Gastrocnemius medialis (tissue), 4 donors: Measurements from ENCODE around the gene PDXK.

Source experiments
- POLR2A ChIP-seq, 2 donors: fragments of 450-650 bp; IDR thresholded peaks; one replicate each; pipeline ENCODE4 v1.6.1; 2017; ENCODE audit warnings: antibody characterized with exemption in 2 of 2, mild to moderate bottlenecking in 2 of 2, moderate library complexity in 2 of 2
- TF ChIP-seq, protein P1 (sequence below), 5 experiments: fragments of 450-650 bp in 3 of 5; fragments of 200-600 bp in 2 of 5; sonication (generic) in 2 of 5; IDR thresholded peaks in 4 of 5; conservative IDR thresholded peaks in 1 of 5; 1 replicate in 4 of 5; 2 replicates in 1 of 5; pipeline ENCODE4 v1.5.1; 2016 to 2019; ENCODE audit warnings: antibody characterized with exemption in 5 of 5, mild to moderate bottlenecking in 3 of 5, moderate library complexity in 3 of 5

DNA sequence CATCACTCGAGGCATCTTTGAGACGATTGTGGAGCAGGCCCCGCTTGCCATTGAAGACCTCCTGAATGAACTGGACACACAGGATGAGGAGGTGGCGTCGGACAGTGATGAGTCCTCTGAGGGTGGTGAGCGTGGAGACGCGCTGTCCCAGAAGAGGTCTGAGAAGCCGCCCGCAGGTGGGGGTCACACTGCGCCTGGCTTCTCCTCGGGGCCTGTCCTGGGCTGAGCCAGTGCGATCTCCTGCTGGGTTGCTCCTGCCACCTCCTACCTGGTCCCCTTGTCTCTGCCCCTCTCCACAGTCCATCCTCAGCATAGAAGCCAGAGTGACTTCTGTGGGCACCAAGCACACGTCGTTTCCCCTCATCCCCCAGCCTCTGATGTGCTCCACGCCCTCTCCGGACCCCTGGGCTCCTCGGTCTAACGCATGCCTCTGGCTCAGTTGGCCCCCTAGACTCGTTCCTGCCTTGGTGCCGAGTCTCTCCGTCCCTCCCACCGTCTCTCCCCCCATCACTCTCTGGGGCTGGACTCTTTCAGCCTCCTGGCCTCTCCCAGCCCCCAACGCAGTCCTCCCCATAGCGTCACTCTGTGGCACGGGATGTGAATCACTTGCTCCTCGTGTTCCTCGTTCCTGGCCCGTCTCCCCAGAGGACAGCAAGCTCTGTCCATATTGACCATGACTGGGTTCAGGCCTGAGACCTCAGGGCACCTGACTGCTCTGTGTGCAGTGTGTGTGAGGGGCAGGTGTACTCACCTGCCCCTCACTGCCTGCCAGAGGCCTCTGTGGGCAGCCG, 79.2 kb downstream of the PDXK start:
- TF ChIP-seq, protein P1, sequence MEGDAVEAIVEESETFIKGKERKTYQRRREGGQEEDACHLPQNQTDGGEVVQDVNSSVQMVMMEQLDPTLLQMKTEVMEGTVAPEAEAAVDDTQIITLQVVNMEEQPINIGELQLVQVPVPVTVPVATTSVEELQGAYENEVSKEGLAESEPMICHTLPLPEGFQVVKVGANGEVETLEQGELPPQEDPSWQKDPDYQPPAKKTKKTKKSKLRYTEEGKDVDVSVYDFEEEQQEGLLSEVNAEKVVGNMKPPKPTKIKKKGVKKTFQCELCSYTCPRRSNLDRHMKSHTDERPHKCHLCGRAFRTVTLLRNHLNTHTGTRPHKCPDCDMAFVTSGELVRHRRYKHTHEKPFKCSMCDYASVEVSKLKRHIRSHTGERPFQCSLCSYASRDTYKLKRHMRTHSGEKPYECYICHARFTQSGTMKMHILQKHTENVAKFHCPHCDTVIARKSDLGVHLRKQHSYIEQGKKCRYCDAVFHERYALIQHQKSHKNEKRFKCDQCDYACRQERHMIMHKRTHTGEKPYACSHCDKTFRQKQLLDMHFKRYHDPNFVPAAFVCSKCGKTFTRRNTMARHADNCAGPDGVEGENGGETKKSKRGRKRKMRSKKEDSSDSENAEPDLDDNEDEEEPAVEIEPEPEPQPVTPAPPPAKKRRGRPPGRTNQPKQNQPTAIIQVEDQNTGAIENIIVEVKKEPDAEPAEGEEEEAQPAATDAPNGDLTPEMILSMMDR (IDR thresholded peaks at IDR 0.05 in 4 of 5, conservative IDR thresholded peaks at IDR 0.05 in 1 of 5), result no peak
- TF ChIP-seq POLR2A (IDR thresholded peaks at IDR 0.05), result no peak
